ENCODE data around the gene SHISA7.

SHISA7 gene

GRCh38 chr19:55482967-55483705 is 40.0 kb upstream of the SHISA7 start:
- H3K9me3 ChIP-seq (ENCODE audit: low read length), result no peaks in the 10 kb centered on the region
- H3K9ac ChIP-seq (ENCODE audit: low read length), result no peak overlapping the region
- TF ChIP-seq EZH2 (IDR thresholded peaks at IDR 0.05; ENCODE audit: borderline replicate concordance, low read length), result no peak
- TF ChIP-seq, protein P1, sequence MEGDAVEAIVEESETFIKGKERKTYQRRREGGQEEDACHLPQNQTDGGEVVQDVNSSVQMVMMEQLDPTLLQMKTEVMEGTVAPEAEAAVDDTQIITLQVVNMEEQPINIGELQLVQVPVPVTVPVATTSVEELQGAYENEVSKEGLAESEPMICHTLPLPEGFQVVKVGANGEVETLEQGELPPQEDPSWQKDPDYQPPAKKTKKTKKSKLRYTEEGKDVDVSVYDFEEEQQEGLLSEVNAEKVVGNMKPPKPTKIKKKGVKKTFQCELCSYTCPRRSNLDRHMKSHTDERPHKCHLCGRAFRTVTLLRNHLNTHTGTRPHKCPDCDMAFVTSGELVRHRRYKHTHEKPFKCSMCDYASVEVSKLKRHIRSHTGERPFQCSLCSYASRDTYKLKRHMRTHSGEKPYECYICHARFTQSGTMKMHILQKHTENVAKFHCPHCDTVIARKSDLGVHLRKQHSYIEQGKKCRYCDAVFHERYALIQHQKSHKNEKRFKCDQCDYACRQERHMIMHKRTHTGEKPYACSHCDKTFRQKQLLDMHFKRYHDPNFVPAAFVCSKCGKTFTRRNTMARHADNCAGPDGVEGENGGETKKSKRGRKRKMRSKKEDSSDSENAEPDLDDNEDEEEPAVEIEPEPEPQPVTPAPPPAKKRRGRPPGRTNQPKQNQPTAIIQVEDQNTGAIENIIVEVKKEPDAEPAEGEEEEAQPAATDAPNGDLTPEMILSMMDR (IDR thresholded peaks at IDR 0.05; ENCODE audit: low read length), result no peak
- no peaks in the 10 kb centered on the region for H3K79me2 ChIP-seq (ENCODE audit: insufficient read depth, low read length)
- H3K9me2 ChIP-seq (ENCODE audit: low read depth, low read length), result no peaks in the 10 kb centered on the region
- H3K4me2 ChIP-seq (ENCODE audit: low read length), result no peak overlapping the region
- no peaks in the 10 kb centered on the region for H4K20me1 ChIP-seq (ENCODE audit: insufficient read depth, low read length)
- no peak overlapping the region for H3K27ac ChIP-seq (ENCODE audit: low read depth, low read length, poor library complexity, severe bottlenecking)
- no peaks in the 10 kb centered on the region for H3F3A ChIP-seq (ENCODE audit: insufficient read depth, low read length)
- no peak overlapping the region for H2AFZ ChIP-seq (ENCODE audit: low read length)
- H3K4me3 ChIP-seq (ENCODE audit: low read depth, low read length, poor library complexity, severe bottlenecking), result no peak overlapping the region
- no peaks in the 10 kb centered on the region; the same call in 1 of the 2 replicates for H3K36me3 ChIP-seq (ENCODE audit: insufficient read depth, low read length)
- peaks cover 20% of the 10 kb centered on the region for H3K4me1 ChIP-seq (ENCODE audit: insufficient read depth, low read length, severe bottlenecking)
- no peaks in the 10 kb centered on the region for H3K27me3 ChIP-seq (ENCODE audit: insufficient read depth, low read length)

GRCh38 chr19:55482156-55482961 is 39.3 kb upstream of the SHISA7 start:
- Histone ChIP-seq H3K79me2 (ENCODE audit: insufficient read depth, low read length) (no peaks in the 10 kb centered on the region), H3F3A (ENCODE audit: insufficient read depth, low read length) (no peaks in the 10 kb centered on the region), H3K4me1 (ENCODE audit: insufficient read depth, low read length, severe bottlenecking) (peaks cover 28% of the 10 kb centered on the region), H3K27me3 (ENCODE audit: insufficient read depth, low read length) (no peaks in the 10 kb centered on the region), H3K9ac (ENCODE audit: low read length) (no peak overlapping the region), H3K4me2 (ENCODE audit: low read length) (no peak overlapping the region), H3K9me2 (ENCODE audit: low read depth, low read length) (no peaks in the 10 kb centered on the region), H3K36me3 (ENCODE audit: insufficient read depth, low read length) (no peaks in the 10 kb centered on the region; the same call in 1 of the 2 replicates), H3K4me3 (ENCODE audit: low read depth, low read length, poor library complexity, severe bottlenecking) (no peak overlapping the region), H2AFZ (ENCODE audit: low read length) (no peak overlapping the region), H3K27ac (ENCODE audit: low read depth, low read length, poor library complexity, severe bottlenecking) (no peak overlapping the region), H4K20me1 (ENCODE audit: insufficient read depth, low read length) (no peaks in the 10 kb centered on the region), H3K9me3 (ENCODE audit: low read length) (no peaks in the 10 kb centered on the region)
- no peak for TF ChIP-seq EZH2 (IDR thresholded peaks at IDR 0.05; ENCODE audit: borderline replicate concordance, low read length)
- TF ChIP-seq, protein P1 (IDR thresholded peaks at IDR 0.05; ENCODE audit: low read length), result no peak

DNA sequence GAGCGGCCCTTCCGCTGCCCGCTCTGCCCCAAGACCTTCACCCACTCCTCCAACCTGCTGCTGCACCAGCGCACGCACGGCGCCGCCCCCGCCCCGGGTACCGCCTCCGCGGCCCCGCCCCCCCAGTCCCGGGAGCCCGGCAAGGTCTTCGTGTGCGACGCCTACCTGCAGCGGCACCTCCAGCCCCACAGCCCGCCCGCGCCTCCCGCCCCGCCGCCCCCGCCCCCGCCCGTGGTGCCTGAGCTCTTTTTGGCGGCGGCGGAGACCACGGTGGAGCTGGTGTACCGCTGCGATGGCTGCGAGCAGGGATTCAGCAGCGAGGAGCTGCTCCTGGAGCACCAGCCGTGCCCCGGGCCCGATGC is 38.7 kb upstream of the SHISA7 start:
- Histone ChIP-seq H3F3A (ENCODE audit: insufficient read depth, low read length) (no peaks in the 10 kb centered on the region), H3K36me3 (ENCODE audit: insufficient read depth, low read length) (no peaks in the 10 kb centered on the region; the same call in 1 of the 2 replicates), H3K27me3 (ENCODE audit: insufficient read depth, low read length) (no peaks in the 10 kb centered on the region), H3K9me3 (ENCODE audit: low read length) (no peaks in the 10 kb centered on the region), H3K27ac (ENCODE audit: low read depth, low read length, poor library complexity, severe bottlenecking) (no peak overlapping the region), H4K20me1 (ENCODE audit: insufficient read depth, low read length) (no peaks in the 10 kb centered on the region), H3K9ac (ENCODE audit: low read length) (no peak overlapping the region), H3K4me2 (ENCODE audit: low read length) (no peak overlapping the region), H3K79me2 (ENCODE audit: insufficient read depth, low read length) (no peaks in the 10 kb centered on the region), H2AFZ (ENCODE audit: low read length) (no peak overlapping the region), H3K4me3 (ENCODE audit: low read depth, low read length, poor library complexity, severe bottlenecking) (no peak overlapping the region), H3K4me1 (ENCODE audit: insufficient read depth, low read length, severe bottlenecking) (peaks cover 29% of the 10 kb centered on the region), H3K9me2 (ENCODE audit: low read depth, low read length) (no peaks in the 10 kb centered on the region)
- no peak for TF ChIP-seq EZH2 (IDR thresholded peaks at IDR 0.05; ENCODE audit: borderline replicate concordance, low read length)
- TF ChIP-seq, protein P1 (IDR thresholded peaks at IDR 0.05; ENCODE audit: low read length), result no peak

Measured in OCI-LY1 (cell line).